Stimulated activated CD8-positive, alpha-beta memory T cell treated with anti-CD3 and anti-CD28 coated beads, Interleukin-2, amount 100 ng/mL, for 48 hours (primary cell): ENCODE measurements around the gene RUSF1.
A peak's percentile ranks its signal among the peaks of the same experiment; 100 is the strongest.
"Not testable (repeated sequence)": the region's sequence is repeated elsewhere in the genome, so short reads cannot be mapped to it uniquely, and the experiment has no call there.

ENCODE experiments used
- DNase-seq, 2 donors: peaks; one replicate each; pipeline ENCODE4 v3.0.0-alpha.2; 2020; ENCODE audit warnings: low read depth in 2 of 2

The RUSF1 gene

DNA sequence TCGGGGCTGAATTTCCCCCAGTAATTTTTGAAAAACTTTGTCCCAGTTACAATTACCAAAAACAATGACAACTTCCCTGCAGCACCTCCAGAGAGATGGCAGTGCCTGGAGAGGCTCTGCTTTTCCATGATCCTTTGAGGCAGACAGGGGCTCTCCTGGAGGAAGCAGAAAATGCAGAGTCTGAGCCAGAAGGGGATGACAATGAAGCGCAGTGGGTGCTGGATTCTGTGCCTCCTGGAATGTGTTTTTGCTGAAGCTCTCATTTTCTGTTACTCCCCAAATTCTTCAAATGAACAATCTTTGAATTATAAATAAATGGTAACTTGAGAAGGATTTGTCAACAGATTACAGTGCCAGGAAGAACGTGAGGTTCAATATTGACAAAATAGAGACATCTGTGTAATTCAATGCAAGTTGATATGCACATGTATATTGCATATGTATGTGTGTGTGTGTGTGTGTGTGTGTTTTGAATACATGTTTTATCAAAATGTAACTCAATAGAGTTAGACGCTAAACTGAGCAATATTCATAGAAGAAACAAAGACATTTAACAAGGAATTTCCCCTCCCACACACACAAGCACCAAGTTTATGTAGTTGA, 9.7 kb upstream of the RUSF1 start:
- DNase-seq: no peak

DNA sequence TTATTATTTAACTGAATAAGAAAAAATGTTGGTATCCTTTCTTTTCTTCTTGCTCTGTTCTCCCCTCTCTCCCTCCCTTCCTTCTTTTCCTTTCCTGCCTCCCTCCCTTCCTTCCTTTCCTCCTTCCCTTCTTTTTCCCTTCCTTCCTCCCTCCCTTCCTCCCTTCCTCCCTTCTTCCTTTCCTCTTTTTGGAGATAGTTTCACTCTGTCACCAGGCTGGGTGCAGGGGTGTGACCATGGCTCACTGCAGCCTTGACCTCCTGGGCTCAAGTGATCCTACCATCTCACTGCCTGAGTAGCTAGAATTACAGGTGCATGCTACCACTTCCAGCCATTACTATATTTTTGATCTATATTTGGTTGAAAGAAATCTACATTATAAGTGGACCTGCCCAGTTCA, 5.7 kb upstream of the RUSF1 start:
- DNase-seq: no peak

DNA sequence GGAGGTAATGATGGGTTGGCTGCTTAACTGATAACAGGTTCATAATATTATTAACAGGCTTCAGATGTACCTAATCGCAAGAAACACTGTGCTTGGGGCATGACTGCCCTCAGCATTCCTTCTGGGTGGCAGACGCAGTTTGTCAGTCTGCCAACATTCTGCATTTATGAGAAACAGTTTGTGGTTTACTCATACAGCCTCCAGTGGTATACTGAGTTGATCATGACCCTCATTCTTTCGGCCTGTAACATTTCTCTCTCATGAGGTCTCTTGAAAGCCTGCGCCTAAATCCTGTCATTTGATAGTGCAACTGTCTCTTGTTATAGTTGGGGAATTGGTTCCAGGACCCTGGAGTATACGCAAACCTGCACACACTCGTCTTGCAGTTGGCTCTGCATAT, 4.9 kb upstream of the RUSF1 start:
- DNase-seq: no peak

DNA sequence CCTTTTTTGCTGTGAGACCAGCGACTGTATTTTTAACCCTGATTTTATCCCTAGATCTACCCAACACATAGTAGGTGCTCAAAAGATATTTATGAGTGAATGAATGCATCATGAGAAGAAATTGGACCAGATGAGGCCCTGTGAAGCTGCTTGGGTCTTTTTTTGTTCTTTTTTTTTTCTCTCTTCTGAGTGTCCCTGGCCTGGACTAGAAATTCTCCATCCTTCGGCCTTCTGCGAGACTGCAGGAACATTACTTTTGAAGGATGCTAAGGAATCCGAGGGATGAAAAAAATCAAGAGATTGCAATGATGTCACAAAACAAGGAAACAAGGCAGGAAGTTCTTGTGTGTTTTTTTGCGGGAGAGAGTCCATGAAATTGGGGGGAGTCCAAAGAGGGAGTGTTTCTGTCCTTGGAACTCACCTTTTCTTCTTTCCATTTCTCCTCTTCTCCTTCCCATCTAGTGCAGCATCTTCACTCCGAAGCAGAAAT, 560 bp upstream of the RUSF1 start:
- DNase-seq: no peak

DNA sequence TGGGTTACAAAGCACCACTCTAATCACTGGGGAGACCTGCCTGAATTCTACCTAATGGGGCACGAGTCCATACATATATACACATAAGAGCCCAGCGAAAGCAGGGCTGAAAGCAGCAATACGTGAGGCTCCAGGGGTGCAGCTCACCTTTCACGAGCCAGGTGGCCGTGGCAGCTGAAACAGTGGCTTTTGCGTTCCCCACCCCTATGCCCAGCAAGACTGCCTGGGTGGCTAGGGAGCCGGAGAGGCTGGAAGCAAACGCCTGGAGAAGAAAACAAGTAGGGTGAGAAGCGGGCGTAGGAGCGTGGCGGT, 618 bp downstream of the RUSF1 start:
- no peak for DNase-seq

DNA sequence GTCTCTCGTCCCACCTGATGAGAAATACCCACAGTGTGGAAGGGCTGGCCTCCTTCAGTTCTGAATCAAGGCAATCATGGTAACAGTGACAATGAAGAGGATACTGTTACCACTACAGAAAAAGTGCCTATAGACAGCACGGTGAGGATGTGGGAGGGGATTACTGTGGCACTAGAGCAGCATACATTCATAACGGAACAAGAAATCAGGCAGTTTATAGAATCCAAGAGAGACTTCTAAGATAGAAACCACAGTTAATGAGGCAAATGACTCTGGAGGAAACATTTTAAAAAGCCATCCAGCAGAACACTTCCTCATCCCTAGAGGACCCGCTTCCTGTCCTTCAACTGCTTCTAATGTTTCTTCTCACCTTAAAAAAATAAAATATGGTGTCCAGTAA, 2.7 kb downstream of the RUSF1 start:
- DNase-seq: no peak

DNA sequence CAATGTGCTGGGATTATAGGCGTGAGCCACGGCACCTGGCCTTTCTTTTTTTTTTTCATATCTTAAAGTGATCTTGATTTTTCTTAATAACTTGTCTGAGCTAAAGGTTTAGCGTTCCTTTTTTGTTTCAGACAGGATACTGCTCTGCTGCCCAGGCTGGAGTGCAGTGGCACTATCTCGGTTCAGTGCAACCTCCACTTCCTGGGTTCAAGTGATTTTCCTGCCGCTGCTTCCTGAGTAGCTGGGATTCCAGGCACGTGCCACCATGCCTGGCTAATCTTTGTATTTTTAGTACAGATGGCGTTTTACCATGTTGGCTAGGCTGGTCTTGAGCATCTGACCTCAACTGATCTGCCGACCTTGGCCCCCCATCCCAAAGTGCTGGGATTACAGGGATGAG, 4.0 kb downstream of the RUSF1 start:
- no peak for DNase-seq

DNA sequence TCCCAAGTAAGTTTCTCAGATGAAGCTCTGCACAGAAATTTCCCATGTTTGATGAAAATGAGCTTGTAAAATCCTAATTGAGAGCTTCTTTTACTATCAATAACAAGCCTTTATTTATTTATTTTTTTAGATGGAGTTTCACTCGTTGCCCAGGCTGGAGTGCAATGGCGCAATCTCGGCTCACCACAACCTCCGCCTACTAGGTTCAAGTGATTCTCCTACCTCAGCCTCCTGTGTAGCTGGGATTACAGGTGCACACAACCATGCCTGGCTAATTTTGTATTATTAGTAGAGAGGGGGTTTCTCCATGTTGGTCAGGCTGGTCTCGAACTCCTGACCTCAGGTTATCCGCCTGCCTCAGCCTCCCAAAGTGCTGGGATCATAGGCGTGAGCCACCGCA, 4.6 kb downstream of the RUSF1 start:
- DNase-seq: not testable (repeated sequence)

DNA sequence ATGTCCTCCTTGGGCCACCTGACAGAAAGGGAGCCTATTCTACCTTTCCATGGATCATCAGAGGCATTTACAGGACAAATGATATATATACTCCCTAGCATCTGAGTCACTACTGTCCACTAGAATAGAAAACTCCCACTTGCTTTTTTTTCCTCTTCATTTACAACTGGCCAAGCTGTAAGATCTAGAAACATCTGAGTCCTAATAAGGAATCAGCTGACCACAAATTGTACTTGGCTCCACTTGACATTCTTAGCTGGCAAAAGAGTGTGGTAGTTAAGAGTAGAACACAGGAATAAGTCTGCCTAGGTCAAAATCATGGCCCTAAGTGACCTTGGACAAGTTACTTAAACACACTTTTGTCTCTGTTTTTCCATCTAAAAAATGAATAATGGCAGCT, 5.2 kb downstream of the RUSF1 start:
- no peak for DNase-seq

DNA sequence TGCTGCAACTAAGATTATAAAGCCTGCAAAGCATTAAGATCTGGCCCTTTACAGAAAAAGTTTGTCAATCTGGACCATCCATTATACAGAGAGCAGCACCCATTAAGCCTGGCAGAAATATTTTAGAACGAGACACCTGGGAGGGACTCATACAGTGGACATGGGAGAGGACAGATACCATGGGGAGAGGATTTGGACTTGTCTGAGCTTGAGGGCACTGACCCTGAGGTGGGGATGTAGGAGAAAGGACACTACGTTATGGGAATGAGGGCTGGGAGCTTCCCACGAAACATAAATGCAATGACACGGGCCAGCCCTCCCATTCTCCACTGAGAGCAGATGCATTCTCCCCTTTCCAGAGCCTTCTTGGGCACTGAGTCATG, 6.2 kb downstream of the RUSF1 start:
- DNase-seq: no peak

DNA sequence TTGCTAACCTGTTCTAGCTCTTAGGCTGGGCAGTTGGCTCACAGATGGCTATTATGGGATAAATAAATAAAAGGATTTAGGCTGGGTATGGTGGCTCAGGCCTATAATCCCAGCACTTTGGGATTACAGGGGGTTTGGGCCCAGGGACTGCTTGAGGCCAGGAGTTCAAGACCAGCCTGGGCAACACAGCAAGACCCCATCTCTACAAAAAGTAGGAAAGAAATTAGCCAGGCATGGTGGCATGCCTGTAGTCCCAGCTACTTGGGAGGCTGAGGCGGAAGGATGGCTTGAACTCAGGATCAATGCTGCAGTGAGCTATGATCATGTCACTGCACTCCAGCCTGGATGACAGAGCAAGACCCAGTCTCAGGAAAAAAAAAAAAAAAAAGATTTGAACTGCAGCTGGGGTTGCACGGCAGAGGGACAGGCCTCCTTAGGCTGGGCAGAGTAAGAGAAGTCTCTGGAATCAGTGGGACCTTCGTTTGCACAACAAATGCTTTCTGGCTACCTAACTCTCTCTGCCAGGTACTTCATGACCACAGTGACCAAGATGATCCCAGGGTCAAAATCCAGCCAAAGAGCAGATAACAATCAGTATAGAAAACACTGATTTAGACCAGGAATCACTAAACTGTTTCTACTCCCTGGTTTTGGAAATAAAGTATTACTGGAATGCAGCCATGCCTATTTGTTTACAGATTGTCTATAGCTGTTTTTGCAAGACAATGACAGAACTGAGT, 6.8 kb downstream of the RUSF1 start:
- DNase-seq: no peak

DNA sequence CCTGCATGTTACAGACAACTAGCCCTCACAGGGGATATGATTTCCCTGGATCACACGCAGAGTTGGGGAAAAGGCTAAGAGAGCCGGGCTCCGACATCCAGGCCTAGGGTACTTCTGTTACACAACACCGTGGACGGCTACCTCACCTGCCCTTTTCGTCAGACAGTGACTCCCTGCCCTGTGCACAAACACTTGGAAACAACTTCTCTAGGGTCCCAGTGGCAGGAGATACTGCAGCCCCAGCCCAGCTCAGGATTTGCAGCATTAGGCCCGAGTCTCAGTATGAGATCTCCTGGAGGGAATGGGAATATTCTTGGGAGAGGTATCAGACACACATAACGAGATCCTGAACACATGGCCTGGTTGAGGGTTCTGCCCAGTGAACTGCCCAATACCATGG, 8.3 kb downstream of the RUSF1 start:
- no peak for DNase-seq

DNA sequence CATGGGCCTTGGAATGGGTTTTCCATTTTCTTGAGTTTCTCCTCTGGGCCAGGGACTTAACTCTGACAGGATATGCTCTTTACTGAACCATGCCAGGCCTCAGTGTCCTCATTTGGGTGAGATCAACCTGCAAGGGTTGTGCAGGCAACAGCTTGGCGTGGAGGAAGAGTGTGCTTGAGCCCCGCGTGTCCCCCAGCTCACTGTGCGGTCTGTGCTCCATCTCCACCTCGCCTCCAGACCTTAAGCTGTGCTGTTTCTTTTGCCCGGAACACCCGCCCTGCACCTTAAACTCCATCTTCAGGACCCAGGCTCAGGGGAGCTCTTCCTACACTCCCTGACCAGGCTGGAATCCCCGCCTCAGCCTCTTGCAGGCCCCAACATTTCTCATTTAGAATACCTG, 9.7 kb downstream of the RUSF1 start:
- DNase-seq: no peak

DNA sequence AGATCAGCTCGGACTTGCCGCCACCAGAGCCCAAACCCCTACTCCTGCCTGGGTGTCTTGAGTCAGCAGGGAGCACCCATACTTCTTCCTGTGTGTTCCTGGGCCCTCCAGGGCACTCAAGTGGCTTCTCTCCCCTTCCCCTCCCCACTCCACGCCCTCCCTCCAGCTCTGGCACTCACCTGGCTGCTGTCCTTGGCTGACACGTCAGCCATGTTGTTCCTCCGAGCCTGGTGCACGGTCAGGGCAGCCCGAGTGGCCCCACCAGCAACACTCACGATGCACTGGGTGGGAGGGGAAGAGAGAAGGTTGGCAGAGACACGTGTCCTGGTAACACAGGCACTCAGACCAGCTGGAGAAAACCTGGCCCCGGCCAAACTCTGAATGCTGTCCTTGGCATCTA, 11.5 kb downstream of the RUSF1 start:
- DNase-seq: no peak

DNA sequence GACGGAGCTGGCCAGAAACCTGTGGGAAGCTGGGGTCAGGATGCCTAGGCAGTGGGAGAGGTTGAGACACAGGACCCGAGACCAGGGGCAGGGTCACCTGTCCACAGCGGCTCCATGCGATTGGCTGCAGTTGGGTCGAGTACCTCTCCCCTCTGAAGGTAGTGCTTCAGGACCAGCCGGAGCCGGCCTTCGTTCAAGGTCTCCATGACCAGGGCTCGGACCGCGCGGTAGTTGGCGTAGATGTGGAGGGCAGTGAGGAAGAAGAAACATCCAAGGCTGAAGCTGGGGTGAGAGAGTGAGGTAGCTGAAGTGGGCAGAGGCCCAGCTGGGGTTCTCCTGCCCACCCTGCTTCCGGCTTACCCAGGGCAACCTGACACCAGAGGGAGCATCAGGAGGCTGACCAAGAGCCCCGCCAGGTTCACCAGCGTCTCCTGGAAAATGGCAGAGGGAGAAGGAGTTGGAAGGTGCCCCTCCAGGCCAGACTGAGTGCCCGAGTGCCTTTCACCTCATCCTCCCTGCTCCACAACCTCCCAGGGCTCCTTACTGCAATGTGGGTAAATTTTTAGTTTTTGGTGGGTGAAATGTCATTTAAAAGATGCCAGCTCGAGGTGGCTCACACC, 14.6 kb downstream of the RUSF1 start:
- no peak for DNase-seq

DNA sequence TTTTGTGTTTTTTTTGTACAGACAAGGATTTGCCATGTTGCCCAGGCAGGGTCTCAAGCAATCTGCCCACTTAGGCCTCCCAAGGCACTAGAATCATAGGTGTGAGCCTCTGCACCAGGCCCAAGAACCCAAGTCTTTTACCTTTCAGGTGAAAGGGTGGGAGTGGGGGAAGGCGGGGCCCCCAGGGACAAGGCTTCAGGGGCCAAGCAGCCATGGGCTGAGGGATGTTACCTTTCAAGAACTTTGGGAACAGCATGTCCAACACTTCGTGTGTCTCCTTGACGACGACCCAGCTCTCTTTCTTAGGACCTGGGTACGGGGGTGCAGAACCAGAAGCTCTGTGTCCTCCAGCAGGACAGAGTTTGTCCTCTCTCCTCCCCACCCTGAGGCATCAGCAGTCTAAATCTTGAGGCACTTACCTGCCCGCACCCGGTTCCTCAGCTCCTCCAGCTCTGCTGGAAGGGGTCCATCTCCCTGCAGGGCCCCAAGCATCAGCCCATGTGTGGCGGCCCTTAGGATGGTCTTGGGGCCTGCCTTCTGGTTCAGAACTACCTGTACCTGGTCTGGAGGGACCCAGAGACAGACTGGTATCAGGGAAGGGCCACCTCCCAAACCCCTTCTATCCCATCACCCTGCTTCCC, 16.3 kb downstream of the RUSF1 start:
- no peak for DNase-seq

DNA sequence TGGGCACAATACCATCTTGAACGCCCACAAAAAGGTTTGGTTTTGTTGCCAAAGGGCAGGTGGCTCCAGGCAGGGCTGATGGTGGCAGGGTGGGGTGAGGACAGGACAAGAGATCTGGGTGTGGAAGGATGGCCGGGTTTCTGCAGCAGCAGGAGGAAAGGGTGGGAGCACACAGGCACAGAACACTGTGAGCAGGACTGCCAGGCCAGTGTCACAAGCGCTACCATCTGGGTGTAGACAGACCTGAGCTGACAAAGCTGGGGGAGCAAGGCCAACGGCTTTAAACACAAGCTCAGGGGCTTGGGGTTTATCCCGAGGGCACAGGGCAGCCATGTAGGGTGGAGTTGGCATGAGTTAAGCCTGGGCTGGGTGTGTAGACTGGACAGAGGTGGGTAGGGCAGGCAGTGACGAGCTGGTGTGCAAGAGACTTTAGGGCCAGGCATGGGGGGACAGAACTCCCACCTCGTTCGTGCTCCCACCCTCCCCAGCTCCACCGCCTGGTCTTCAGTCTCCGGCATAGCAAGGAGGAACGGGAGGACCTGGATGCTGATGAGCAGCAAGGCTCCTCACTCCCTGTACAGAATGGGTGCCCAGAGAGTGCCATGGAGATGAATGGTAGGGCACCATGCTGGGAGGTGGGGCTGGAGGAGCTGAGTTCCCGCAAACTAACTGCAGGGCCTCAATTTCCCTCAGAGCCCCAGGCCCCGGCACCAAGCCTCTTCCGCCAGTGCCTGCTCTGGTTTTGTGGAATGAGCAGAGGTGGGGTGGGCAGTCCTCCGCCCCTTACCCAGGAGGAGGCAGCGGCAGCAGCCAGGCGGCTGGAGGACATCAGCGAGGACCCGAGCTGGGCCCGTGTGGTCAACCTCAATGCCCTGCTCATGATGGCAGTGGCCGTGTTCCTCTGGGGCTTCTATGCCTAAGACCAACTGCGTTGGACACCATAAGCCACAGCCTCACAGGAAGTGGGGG, 18.3 kb downstream of the RUSF1 start:
- DNase-seq: no peak

DNA sequence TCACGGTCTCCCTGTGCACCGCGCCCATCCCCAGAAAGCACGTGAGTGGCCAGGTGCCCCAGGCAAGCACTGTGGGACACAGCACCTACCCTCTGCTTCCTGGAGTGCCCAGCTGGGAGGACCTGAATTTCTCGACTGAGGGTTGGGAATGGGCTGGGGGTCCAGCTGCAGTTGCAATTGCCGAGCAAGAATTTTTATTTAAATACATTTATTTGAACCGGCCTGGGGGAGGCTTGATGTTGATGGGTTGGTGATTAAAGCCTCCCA, 19.0 kb downstream of the RUSF1 start:
- DNase-seq: no peak

DNA sequence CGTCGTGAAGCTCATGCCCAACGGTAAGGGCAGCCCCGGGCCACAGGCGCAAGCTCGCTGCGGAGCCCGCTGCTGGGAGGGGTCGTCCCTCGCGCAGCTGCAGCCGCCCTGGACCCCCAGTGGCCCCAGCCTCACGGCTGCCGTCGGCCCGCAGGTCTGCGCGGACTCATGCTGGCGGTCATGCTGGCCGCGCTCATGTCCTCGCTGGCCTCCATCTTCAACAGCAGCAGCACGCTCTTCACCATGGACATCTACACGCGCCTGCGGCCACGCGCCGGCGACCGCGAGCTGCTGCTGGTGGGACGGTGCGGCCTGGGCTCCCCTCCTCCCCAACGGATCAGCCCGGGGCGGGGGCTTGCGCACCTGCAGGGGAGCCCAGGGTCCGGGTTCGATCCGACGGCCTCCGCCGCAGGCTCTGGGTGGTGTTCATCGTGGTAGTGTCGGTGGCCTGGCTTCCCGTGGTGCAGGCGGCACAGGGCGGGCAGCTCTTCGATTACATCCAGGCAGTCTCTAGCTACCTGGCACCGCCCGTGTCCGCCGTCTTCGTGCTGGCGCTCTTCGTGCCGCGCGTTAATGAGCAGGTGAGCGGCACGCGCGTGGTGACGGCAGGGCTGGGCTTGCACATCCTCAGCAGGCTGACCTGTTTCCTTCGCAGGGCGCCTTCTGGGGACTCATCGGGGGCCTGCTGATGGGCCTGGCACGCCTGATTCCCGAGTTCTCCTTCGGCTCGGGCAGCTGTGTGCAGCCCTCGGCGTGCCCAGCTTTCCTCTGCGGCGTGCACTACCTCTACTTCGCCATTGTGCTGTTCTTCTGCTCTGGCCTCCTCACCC, 19.5 kb downstream of the RUSF1 start:
- DNase-seq: no peak

DNA sequence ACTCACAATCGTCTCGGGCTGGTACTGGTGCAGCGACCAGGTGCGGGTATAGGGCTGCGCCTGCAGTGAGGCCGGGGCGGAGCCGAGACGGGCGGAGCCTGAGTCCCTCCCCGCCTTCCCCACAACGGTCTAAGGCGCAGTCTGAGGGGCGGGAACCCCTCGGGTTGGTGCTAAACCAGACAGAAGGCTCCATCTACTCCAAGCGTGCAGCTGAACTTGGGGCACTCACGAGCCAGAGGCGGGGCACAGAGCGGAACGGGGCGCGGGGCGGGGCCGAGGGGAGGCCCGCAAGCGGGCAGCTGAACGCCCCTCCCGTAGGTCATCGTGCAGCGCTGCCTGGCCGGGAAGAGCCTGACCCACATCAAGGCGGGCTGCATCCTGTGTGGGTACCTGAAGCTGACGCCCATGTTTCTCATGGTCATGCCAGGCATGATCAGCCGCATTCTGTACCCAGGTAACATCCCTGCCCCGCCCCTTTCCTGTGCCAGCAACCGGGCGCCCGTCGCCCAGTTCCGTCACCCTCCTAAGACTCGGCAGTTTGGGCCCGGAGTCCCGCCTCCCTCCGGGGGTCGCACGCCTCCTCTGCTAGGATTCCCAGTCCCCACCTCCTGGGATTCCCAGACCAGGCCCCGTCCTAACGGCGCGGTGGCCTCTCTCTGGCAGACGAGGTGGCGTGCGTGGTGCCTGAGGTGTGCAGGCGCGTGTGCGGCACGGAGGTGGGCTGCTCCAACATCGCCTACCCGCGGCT, 20.3 kb downstream of the RUSF1 start:
- DNase-seq: peak; percentile 43
